ENCODE results near the gene TRAPPC4.

Gene TRAPPC4

DNA sequence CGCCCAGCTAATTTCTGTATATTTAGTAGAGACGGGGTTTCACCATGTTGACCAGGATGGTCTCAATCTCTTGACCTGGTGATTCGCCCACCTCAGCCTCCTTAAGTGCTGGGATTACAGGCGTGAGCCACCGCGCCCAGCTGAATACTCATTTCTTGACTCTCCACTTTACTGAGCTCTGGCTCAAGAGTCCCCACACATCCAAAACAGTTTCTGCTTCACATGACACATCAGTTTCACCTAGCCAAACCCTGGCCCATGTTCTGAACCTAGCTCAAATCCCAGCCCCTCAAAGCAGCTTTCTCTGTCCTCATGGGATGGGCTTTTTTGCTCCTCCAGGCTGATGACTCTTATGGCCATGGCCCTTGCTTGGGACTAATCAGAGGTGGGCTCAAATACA lies 28.6 kb downstream of the TRAPPC4 start:
- DNase-seq (ENCODE audit: low read depth), result no peak
- H3K4me3 ChIP-seq (ENCODE audit: control insufficient read depth, low read depth, low read length), result no peak overlapping the region
- TF ChIP-seq, protein P1, sequence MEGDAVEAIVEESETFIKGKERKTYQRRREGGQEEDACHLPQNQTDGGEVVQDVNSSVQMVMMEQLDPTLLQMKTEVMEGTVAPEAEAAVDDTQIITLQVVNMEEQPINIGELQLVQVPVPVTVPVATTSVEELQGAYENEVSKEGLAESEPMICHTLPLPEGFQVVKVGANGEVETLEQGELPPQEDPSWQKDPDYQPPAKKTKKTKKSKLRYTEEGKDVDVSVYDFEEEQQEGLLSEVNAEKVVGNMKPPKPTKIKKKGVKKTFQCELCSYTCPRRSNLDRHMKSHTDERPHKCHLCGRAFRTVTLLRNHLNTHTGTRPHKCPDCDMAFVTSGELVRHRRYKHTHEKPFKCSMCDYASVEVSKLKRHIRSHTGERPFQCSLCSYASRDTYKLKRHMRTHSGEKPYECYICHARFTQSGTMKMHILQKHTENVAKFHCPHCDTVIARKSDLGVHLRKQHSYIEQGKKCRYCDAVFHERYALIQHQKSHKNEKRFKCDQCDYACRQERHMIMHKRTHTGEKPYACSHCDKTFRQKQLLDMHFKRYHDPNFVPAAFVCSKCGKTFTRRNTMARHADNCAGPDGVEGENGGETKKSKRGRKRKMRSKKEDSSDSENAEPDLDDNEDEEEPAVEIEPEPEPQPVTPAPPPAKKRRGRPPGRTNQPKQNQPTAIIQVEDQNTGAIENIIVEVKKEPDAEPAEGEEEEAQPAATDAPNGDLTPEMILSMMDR (IDR thresholded peaks at IDR 0.05; ENCODE audit: control insufficient read depth, insufficient read depth, low read depth, low read length, missing control alignments), result no peak

DNA sequence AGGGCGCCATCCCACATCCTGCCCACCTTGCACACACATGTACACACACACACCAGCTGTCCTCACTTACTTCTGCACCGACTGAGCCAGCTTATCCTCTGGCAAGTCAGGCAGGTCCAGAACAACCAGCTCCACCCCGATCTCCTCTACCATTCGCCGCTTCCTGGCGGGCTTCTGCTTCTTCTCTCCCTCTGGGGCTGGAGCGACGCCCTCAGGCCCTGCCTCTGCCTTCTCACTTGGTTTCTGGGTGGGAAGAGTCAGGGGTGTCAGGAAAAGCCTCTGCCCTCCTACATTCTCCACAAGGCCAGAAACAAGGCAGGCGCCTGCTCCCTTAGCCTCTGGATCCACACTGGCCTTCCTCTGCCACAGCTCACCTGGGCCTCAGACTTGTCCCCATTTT lies 30.1 kb downstream of the TRAPPC4 start:
- TF ChIP-seq, protein P1 (IDR thresholded peaks at IDR 0.05; ENCODE audit: control insufficient read depth, insufficient read depth, low read depth, low read length, missing control alignments), result no peak
- H3K4me3 ChIP-seq (ENCODE audit: control insufficient read depth, low read depth, low read length), result no peak overlapping the region
- DNase-seq (ENCODE audit: low read depth), result no peak

DNA sequence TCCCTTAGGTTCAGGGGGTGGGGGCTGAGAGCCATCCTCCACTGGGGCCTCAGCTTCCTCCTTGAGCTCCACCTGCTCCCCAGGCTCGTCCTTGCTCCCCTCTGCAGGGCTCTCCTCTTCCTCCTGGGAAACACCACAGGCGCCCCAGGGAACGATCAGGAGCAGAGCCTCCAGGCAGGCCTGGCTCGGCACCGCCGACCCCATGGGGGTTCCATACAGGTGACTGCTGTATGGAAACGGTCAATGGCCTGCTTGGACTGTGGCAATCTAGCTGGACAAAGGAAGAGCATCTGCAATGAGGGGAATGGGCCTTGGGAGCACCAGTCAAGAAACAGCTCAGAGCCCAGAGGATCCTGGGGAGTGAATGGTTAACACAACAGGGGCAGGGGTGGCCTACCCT lies 30.5 kb downstream of the TRAPPC4 start:
- H3K4me3 ChIP-seq (ENCODE audit: control insufficient read depth, low read depth, low read length), result no peak overlapping the region
- no peak for DNase-seq (ENCODE audit: low read depth)
- TF ChIP-seq, protein P1 (IDR thresholded peaks at IDR 0.05; ENCODE audit: control insufficient read depth, insufficient read depth, low read depth, low read length, missing control alignments), result no peak

DNA sequence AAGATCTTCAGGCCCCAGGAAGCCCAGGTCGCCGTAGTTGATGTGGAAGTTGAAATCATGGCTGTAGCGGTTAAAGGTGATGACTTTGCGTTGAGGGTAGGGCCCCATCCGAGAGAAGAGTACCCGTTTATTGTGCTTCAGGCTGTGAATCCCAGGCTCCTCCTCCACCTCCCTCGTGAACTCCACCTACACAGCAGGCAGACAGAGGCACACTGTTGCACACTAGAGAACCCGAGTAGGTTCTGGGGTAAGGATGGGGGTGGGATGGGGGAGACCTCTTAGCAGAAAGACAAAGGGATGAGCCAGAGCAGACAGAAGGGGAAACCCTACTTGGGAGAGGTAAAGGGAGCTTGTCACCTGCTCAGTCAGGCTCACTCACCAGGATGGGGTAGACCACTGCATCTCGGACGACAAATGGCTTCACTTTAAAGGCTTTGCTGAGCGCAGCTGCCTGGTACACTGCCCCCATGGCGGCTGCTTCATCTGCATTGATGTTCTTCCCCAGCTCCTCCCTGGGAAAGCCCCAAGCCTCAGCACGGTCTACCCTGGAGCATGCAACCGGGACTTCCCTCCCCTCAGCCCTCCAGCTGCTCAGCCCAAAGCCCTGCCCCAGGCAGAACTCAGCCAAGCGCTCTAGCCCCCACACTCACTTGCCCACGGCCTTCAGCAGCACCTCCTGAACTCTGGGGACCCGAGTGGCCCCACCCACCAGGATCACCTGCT lies 33.0 kb downstream of the TRAPPC4 start:
- TF ChIP-seq, protein P1 (IDR thresholded peaks at IDR 0.05; ENCODE audit: control insufficient read depth, insufficient read depth, low read depth, low read length, missing control alignments), result no peak
- H3K4me3 ChIP-seq (ENCODE audit: control insufficient read depth, low read depth, low read length), result no peak overlapping the region
- no peak for DNase-seq (ENCODE audit: low read depth)

DNA sequence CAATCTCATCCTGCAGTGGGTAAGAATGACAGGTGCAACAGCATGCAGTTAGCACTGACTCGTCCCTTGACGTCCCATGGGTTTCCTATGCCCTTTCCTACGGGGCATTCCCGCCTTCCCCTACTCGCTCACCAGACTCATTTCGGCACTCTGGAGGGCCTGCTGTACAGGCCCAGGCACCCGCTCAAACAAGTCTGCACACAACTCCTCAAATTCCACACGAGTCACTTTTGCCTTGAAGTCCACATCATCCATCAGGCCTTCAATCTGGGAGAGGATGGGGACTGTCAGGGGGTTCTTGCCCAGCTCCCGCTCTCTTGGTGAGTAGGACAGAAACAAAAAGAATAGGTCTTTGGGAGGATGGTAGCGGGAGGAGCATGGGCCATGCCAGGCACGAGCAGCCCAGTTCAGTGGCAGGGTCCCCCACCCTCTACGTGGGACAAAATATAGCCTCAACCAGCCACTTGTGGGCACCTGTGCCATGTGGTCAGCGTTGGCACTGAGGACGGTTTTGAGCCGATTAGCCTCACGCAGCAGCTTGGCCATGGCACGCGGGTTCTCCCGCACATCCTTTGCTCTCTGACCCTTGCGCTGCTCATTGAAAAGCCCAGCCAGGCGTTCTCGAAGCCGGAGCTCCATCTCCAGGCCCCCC lies 33.7 kb downstream of the TRAPPC4 start:
- TF ChIP-seq, protein P1 (IDR thresholded peaks at IDR 0.05; ENCODE audit: control insufficient read depth, insufficient read depth, low read depth, low read length, missing control alignments), result no peak
- no peak overlapping the region for H3K4me3 ChIP-seq (ENCODE audit: control insufficient read depth, low read depth, low read length)
- DNase-seq (ENCODE audit: low read depth), result no peak

DNA sequence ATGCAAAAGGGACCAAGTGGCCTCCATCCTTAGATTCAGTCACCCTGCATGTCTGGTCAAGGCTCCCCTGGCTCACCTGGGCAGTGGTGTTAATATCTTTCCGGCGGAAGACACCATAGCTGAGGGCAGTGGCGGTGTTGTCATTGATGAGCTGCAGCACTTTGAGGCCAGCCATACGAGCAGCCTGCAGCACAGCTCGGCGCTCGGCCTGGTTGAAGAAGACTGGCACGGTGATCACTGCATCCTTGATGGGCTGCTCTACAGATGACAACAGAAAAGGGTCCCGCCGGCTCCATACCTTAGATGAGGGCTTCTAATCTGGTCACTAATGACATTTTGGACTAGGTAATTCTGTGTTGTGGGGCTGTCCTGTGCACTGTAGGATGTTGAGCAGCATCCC lies 35.9 kb downstream of the TRAPPC4 start:
- TF ChIP-seq, protein P1 (IDR thresholded peaks at IDR 0.05; ENCODE audit: control insufficient read depth, insufficient read depth, low read depth, low read length, missing control alignments), result no peak
- no peak for DNase-seq (ENCODE audit: low read depth)
- H3K4me3 ChIP-seq (ENCODE audit: control insufficient read depth, low read depth, low read length), result no peak overlapping the region
